Smooth muscle cell (in vitro differentiated cells): ENCODE measurements around the gene CDH4. TPM values are rescaled to one million over a fixed set of nuclear protein-coding genes. Genes with fewer than 3 reads are reported as not detected.

Experiments used
- DNase-seq: peaks from one replicate; lab custom pipeline; 2025; ENCODE audit not compliant: unreplicated experiment; lab: John Stamatoyannopoulos, UW
- H2AFZ ChIP-seq: fragments of 200-600 bp; sonication (generic); 2 replicates; pipeline ENCODE4 v1.6.0; 2016; ENCODE audit warnings: antibody characterized with exemption, low read depth, mild to moderate bottlenecking
- H3F3A ChIP-seq: fragments of 200-600 bp; sonication (generic); 2 replicates; pipeline ENCODE4 v1.6.0; 2017; ENCODE audit warnings: antibody characterized with exemption, low read depth
- H3K27ac ChIP-seq: fragments of 200-600 bp; sonication (generic); 2 replicates; pipeline ENCODE4 v1.5.1; 2016; ENCODE audit warnings: low read depth, mild to moderate bottlenecking
- H3K27me3 ChIP-seq: fragments of 200-600 bp; sonication (generic); 2 replicates; pipeline ENCODE4 v1.6.1; 2016; ENCODE audit warnings: low read depth, mild to moderate bottlenecking
- H3K36me3 ChIP-seq: fragments of 200-600 bp; sonication (generic); 2 replicates; pipeline ENCODE4 v1.5.1; 2016; ENCODE audit warnings: low read depth
- H3K4me1 ChIP-seq: fragments of 200-600 bp; sonication (generic); 2 replicates; pipeline ENCODE4 v1.5.1; 2016; ENCODE audit warnings: low read depth
- H3K4me2 ChIP-seq: fragments of 200-600 bp; sonication (generic); 2 replicates; pipeline ENCODE4 v1.6.0; 2016; ENCODE audit warnings: mild to moderate bottlenecking
- H3K4me3 ChIP-seq: fragments of 200-600 bp; sonication (generic); 2 replicates; pipeline ENCODE4 v1.5.1; 2016; ENCODE audit warnings: mild to moderate bottlenecking
- H3K79me2 ChIP-seq: fragments of 200-600 bp; sonication (generic); 2 replicates; pipeline ENCODE4 v1.6.0; 2016; ENCODE audit warnings: low read depth, mild to moderate bottlenecking
- H3K9ac ChIP-seq: fragments of 200-600 bp; sonication (generic); 2 replicates; pipeline ENCODE4 v1.6.0; 2016; ENCODE audit warnings: low read depth
- H3K9me3 ChIP-seq: fragments of 200-600 bp; sonication (generic); replicated peaks from 2 replicates; pipeline ENCODE4 v1.5.1; 2016; ENCODE audit warnings: low read depth
- H4K20me1 ChIP-seq: fragments of 200-600 bp; sonication (generic); 2 replicates; pipeline ENCODE4 v1.6.0; 2016; ENCODE audit warnings: low read depth
- CTCF ChIP-seq: fragments of 200-600 bp; sonication (generic); IDR thresholded peaks from 2 replicates; pipeline ENCODE4 v1.5.1; 2017; ENCODE audit warnings: borderline replicate concordance, mild to moderate bottlenecking, antibody characterized with exemption; ENCODE audit not compliant: insufficient read depth, poor library complexity, severe bottlenecking
- WGBS: methylation state at CpG from one replicate; pipeline ENCODE4 v1.1.7; 2016; ENCODE audit warnings: low lambda C conversion rate; 5-methylcytosine and 5-hydroxymethylcytosine counted together
- polyA plus RNA-seq: library from polyadenylated mRNA; unstranded; fragments of >200 nt; fragmentation: Nextera tagmentation; extraction: Ambion mirVana; gene quantifications from 2 replicates; pipeline ENCODE4 v1.2.1, GENCODE V29; 2016
- total RNA-seq: library from RNA; depleted of rRNA; stranded (reverse); fragments of >200 nt; gene quantifications from 2 replicates; pipeline ENCODE4 v1.2.3, GENCODE V29; 2014

CDH4 gene
- total and polyA plus RNA-seq, 2 experiments from 2014 or later: 0.03 to 0.04 TPM

GRCh38 chr20:61694682-61695081 is 442.6 kb downstream of the CDH4 start:
- WGBS: 87% methylated on average over 15 of the region's 15 CpGs
- TF ChIP-seq CTCF: no peak
- no peak overlapping the region for H3K27ac ChIP-seq

GRCh38 chr20:61695741-61696140 is 443.7 kb downstream of the CDH4 start:
- Histone ChIP-seq H3K9ac (no peak overlapping the region), H3K27me3 (no peaks in the 10 kb centered on the region), H3K36me3 (no peaks in the 10 kb centered on the region), H3K4me1 (no peaks in the 10 kb centered on the region), H3K27ac (no peak overlapping the region), H2AFZ (no peak overlapping the region), H3K4me3 (no peak overlapping the region), H3K4me2 (no peak overlapping the region), H4K20me1 (no peaks in the 10 kb centered on the region), H3F3A (no peaks in the 10 kb centered on the region), H3K9me3 (no peaks in the 10 kb centered on the region), H3K79me2 (no peaks in the 10 kb centered on the region)
- no peak for DNase-seq
- WGBS: 84% methylated on average over 8 of the region's 9 CpGs
- TF ChIP-seq CTCF: no peak

More at GRCh38 chr20:61694682-61695081, 442.6 kb downstream of the CDH4 start:
- Histone ChIP-seq H3K4me1 (no peaks in the 10 kb centered on the region), H3K36me3 (no peaks in the 10 kb centered on the region), H3K79me2 (no peaks in the 10 kb centered on the region), H3K9me3 (no peaks in the 10 kb centered on the region), H4K20me1 (no peaks in the 10 kb centered on the region), H3K4me2 (no peak overlapping the region), H3K27me3 (no peaks in the 10 kb centered on the region), H2AFZ (no peak overlapping the region), H3K4me3 (no peak overlapping the region), H3K9ac (no peak overlapping the region), H3F3A (no peaks in the 10 kb centered on the region)
- no peak for DNase-seq

GRCh38 chr20:61696181-61696735 is 444.2 kb downstream of the CDH4 start:
- no peak overlapping the region for H3K27ac ChIP-seq

More at GRCh38 chr20:61696181-61696735, 444.2 kb downstream of the CDH4 start:
- no peaks in the 10 kb centered on the region for H4K20me1 ChIP-seq
- no peak overlapping the region for H2AFZ ChIP-seq
- H3K79me2 ChIP-seq: no peaks in the 10 kb centered on the region
- no peaks in the 10 kb centered on the region for H3K27me3 ChIP-seq
- no peaks in the 10 kb centered on the region for H3K9me3 ChIP-seq
- H3K4me3 ChIP-seq: no peak overlapping the region
- H3K4me1 ChIP-seq: no peaks in the 10 kb centered on the region
- TF ChIP-seq CTCF: no peak
- no peak overlapping the region for H3K9ac ChIP-seq
- DNase-seq: no peak
- no peaks in the 10 kb centered on the region for H3K36me3 ChIP-seq
- WGBS: 93% methylated on average over 10 of the region's 10 CpGs
- H3F3A ChIP-seq: no peaks in the 10 kb centered on the region
- H3K4me2 ChIP-seq: no peak overlapping the region
